Smooth muscle cell (in vitro differentiated cells): Measurements from ENCODE around the gene EIF6. TPM values are rescaled to one million over a fixed set of nuclear protein-coding genes. Genes with fewer than 3 reads are reported as not detected.

Experiments used
- DNase-seq: peaks from one replicate; lab custom pipeline; 2025; ENCODE audit not compliant: unreplicated experiment; lab: John Stamatoyannopoulos, UW
- H2AFZ ChIP-seq: fragments of 200-600 bp; sonication (generic); 2 replicates; pipeline ENCODE4 v1.6.0; 2016; ENCODE audit warnings: antibody characterized with exemption, low read depth, mild to moderate bottlenecking
- H3F3A ChIP-seq: fragments of 200-600 bp; sonication (generic); 2 replicates; pipeline ENCODE4 v1.6.0; 2017; ENCODE audit warnings: antibody characterized with exemption, low read depth
- H3K27ac ChIP-seq: fragments of 200-600 bp; sonication (generic); 2 replicates; pipeline ENCODE4 v1.5.1; 2016; ENCODE audit warnings: low read depth, mild to moderate bottlenecking
- H3K27me3 ChIP-seq: fragments of 200-600 bp; sonication (generic); 2 replicates; pipeline ENCODE4 v1.6.1; 2016; ENCODE audit warnings: low read depth, mild to moderate bottlenecking
- H3K36me3 ChIP-seq: fragments of 200-600 bp; sonication (generic); 2 replicates; pipeline ENCODE4 v1.5.1; 2016; ENCODE audit warnings: low read depth
- H3K4me1 ChIP-seq: fragments of 200-600 bp; sonication (generic); 2 replicates; pipeline ENCODE4 v1.5.1; 2016; ENCODE audit warnings: low read depth
- H3K4me2 ChIP-seq: fragments of 200-600 bp; sonication (generic); 2 replicates; pipeline ENCODE4 v1.6.0; 2016; ENCODE audit warnings: mild to moderate bottlenecking
- H3K4me3 ChIP-seq: fragments of 200-600 bp; sonication (generic); 2 replicates; pipeline ENCODE4 v1.5.1; 2016; ENCODE audit warnings: mild to moderate bottlenecking
- H3K79me2 ChIP-seq: fragments of 200-600 bp; sonication (generic); 2 replicates; pipeline ENCODE4 v1.6.0; 2016; ENCODE audit warnings: low read depth, mild to moderate bottlenecking
- H3K9ac ChIP-seq: fragments of 200-600 bp; sonication (generic); 2 replicates; pipeline ENCODE4 v1.6.0; 2016; ENCODE audit warnings: low read depth
- H3K9me3 ChIP-seq: fragments of 200-600 bp; sonication (generic); replicated peaks from 2 replicates; pipeline ENCODE4 v1.5.1; 2016; ENCODE audit warnings: low read depth
- H4K20me1 ChIP-seq: fragments of 200-600 bp; sonication (generic); 2 replicates; pipeline ENCODE4 v1.6.0; 2016; ENCODE audit warnings: low read depth
- WGBS: methylation state at CpG from one replicate; pipeline ENCODE4 v1.1.7; 2016; ENCODE audit warnings: low lambda C conversion rate; 5-methylcytosine and 5-hydroxymethylcytosine counted together
- polyA plus RNA-seq: library from polyadenylated mRNA; unstranded; fragments of >200 nt; fragmentation: Nextera tagmentation; extraction: Ambion mirVana; gene quantifications from 2 replicates; pipeline ENCODE4 v1.2.1, GENCODE V29; 2016
- total RNA-seq: library from RNA; depleted of rRNA; stranded (reverse); fragments of >200 nt; gene quantifications from 2 replicates; pipeline ENCODE4 v1.2.3, GENCODE V29; 2014
- TF ChIP-seq, protein P1 (sequence below): fragments of 200-600 bp; sonication (generic); IDR thresholded peaks from 2 replicates; pipeline ENCODE4 v1.5.1; 2017; ENCODE audit warnings: borderline replicate concordance, mild to moderate bottlenecking, antibody characterized with exemption; ENCODE audit not compliant: insufficient read depth, poor library complexity, severe bottlenecking

The EIF6 gene
- total and polyA plus RNA-seq, 2 experiments from 2014 or later = 110 to 179 TPM

DNA sequence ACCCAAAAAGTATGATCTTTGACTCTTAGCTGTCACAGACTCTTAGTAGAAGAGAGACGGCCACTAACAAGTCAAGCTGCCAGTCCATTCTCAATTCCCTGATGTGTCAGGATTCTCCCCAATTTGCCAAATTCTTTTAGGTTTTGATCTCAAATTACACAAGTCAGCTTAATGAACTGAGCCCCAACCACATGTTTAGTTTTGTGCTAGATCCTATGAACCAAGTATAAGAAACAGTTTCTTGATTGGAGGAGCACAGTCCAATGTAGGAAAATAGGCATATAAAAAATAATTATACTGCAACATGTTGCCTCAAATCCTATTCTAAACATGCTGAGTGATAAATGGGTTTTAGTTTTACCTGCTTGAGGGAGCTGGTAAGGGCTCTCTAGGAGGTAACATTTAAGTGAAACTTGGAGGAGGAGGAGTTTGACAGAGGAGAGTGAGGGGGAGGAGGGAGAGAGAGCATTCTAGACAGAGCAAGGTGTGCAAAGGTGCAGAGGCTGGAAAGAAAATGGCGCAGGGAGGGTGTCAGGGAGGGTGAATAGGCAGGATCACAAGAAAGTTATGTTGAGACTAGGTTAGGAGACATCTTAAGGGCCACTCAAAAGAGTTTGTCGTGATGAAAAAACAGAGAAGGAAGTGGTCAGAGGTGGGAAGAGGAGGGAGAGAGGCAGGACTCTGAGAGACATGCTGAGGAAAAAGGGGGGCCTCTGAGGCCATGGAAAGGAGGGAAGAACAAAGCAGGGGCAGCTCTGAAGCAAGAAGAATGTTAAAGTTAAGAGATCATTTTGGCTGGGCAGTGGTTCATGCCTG, 30.5 kb upstream of the EIF6 start:
- peaks cover 5% of the 10 kb centered on the region for H3F3A ChIP-seq
- no peak overlapping the region for H3K9ac ChIP-seq
- DNase-seq = no peak
- H3K4me3 ChIP-seq = no peak overlapping the region
- H3K27me3 ChIP-seq = no peaks in the 10 kb centered on the region
- no peak overlapping the region for H2AFZ ChIP-seq
- TF ChIP-seq, protein P1, sequence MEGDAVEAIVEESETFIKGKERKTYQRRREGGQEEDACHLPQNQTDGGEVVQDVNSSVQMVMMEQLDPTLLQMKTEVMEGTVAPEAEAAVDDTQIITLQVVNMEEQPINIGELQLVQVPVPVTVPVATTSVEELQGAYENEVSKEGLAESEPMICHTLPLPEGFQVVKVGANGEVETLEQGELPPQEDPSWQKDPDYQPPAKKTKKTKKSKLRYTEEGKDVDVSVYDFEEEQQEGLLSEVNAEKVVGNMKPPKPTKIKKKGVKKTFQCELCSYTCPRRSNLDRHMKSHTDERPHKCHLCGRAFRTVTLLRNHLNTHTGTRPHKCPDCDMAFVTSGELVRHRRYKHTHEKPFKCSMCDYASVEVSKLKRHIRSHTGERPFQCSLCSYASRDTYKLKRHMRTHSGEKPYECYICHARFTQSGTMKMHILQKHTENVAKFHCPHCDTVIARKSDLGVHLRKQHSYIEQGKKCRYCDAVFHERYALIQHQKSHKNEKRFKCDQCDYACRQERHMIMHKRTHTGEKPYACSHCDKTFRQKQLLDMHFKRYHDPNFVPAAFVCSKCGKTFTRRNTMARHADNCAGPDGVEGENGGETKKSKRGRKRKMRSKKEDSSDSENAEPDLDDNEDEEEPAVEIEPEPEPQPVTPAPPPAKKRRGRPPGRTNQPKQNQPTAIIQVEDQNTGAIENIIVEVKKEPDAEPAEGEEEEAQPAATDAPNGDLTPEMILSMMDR = no peak
- H3K4me1 ChIP-seq = peaks cover 13% of the 10 kb centered on the region
- H3K27ac ChIP-seq = no peak overlapping the region
- H3K36me3 ChIP-seq = no peaks in the 10 kb centered on the region
- no peaks in the 10 kb centered on the region for H3K9me3 ChIP-seq
- no peaks in the 10 kb centered on the region for H4K20me1 ChIP-seq
- no peak overlapping the region for H3K4me2 ChIP-seq
- H3K79me2 ChIP-seq = no peaks in the 10 kb centered on the region
- WGBS = 82% methylated on average over 3 of the region's 3 CpGs

- Histone ChIP-seq H3K4me2 (peak overlapping the region; percentile 39), H3K9ac (peak overlapping the region; percentile 21), H3K79me2 (no peaks in the 10 kb centered on the region), H3K9me3 (no peaks in the 10 kb centered on the region), H2AFZ (no peak overlapping the region), H3K36me3 (no peaks in the 10 kb centered on the region), H4K20me1 (no peaks in the 10 kb centered on the region), H3K27me3 (no peaks in the 10 kb centered on the region), H3K27ac (peak overlapping the region; percentile 75), H3K4me1 (peaks cover 9% of the 10 kb centered on the region), H3F3A (peaks cover 4% of the 10 kb centered on the region), H3K4me3 (no peak overlapping the region)
- 29% methylated on average over 1 of the region's 1 CpG for WGBS
- TF ChIP-seq, protein P1 = no peak
- DNase-seq = no peak
Observed at GRCh38 chr20:35312318-35312717, 27.7 kb upstream of the EIF6 start.

DNA sequence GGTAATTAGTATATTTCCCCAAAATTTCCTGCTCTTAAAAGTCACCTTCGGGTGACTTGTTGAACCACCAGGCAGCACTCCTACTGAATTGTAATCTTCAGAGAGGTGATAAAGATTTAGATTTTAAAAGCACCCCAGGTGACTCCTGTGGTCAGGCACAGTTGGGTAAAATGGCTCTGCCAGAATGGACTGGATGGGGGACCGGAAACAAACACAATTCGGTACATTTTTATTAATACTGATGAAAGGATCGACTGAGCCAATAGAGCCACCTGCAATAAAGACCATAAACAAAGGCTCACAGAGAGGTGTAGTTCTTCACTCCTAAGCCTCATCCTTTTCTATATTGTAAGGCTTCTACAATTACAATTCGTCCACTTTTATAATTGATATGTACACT, 27.2 kb upstream of the EIF6 start:
- 94% methylated on average over 5 of the region's 5 CpGs for WGBS
- no peaks in the 10 kb centered on the region for H3K79me2 ChIP-seq

More for the DNA sequence above, 27.2 kb upstream of the EIF6 start:
- H3K27ac ChIP-seq = peak overlapping the region; percentile 75
- peaks cover 6% of the 10 kb centered on the region for H3F3A ChIP-seq
- H3K4me3 ChIP-seq = no peak overlapping the region
- H4K20me1 ChIP-seq = no peaks in the 10 kb centered on the region
- peak overlapping the region; percentile 21 for H3K9ac ChIP-seq
- H3K36me3 ChIP-seq = no peaks in the 10 kb centered on the region
- H3K4me1 ChIP-seq = peaks cover 9% of the 10 kb centered on the region
- H3K27me3 ChIP-seq = no peaks in the 10 kb centered on the region
- peak overlapping the region; percentile 29 for H3K4me2 ChIP-seq
- TF ChIP-seq, protein P1 = no peak
- H3K9me3 ChIP-seq = no peaks in the 10 kb centered on the region
- DNase-seq = no peak
- H2AFZ ChIP-seq = no peak overlapping the region
